Measurements from ENCODE around the gene RIMKLB.

DNA sequence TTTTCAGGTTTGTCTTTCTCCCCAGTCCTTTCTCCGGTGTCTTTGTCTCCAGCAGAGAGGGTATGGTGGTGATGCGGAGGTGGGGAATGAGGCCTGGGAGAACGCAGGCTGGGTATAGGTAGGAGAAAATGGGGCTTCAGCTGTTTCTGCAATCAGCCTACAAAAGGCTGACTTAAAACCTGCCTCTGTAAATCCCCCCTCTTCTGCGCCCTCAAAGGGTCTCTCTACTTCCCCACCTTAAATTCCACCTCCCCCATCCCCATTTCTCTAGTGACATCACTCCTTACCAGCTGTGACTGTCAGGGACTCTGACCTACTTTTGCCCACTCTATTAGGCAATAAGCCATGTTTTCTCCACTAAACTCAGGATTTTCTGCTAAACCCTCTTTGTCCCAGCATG lies 8.1 kb upstream of the RIMKLB start:
- TF ChIP-seq POLR2A (IDR thresholded peaks at IDR 0.05) = no peak
- TF ChIP-seq, protein P1, sequence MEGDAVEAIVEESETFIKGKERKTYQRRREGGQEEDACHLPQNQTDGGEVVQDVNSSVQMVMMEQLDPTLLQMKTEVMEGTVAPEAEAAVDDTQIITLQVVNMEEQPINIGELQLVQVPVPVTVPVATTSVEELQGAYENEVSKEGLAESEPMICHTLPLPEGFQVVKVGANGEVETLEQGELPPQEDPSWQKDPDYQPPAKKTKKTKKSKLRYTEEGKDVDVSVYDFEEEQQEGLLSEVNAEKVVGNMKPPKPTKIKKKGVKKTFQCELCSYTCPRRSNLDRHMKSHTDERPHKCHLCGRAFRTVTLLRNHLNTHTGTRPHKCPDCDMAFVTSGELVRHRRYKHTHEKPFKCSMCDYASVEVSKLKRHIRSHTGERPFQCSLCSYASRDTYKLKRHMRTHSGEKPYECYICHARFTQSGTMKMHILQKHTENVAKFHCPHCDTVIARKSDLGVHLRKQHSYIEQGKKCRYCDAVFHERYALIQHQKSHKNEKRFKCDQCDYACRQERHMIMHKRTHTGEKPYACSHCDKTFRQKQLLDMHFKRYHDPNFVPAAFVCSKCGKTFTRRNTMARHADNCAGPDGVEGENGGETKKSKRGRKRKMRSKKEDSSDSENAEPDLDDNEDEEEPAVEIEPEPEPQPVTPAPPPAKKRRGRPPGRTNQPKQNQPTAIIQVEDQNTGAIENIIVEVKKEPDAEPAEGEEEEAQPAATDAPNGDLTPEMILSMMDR (IDR thresholded peaks at IDR 0.05) = no peak
